SK-MEL-5 (cell line): ENCODE results near the gene GNL3L. TPM values are rescaled to one million over a fixed set of nuclear protein-coding genes. Genes with fewer than 3 reads are reported as not detected.
"Not testable (repeated sequence)": the region's sequence is repeated elsewhere in the genome, so short reads cannot be mapped to it uniquely, and the experiment has no call there.

Experiments
- DNase-seq: peaks from one replicate; pipeline ENCODE4 v3.0.0-alpha.2; 2016; ENCODE audit warnings: low read depth, low spot score
- in situ Hi-C: cut with HindIII; loops from 2 replicates; pipeline ENCODE4 v1.10.0; 2016; ENCODE audit warnings: low sequenced_read_pairs, high pct_unique_total_duplicates, low pct_unique_long_range_greater_than_20kb
- polyA plus RNA-seq, 2 experiments: library from polyadenylated mRNA; depleted of rRNA; stranded (reverse); fragments of >200 nt; gene quantifications; 2 replicates each; pipeline ENCODE4 v1.2.3, GENCODE V29; 2015
- total RNA-seq: library from RNA; depleted of rRNA; stranded (reverse); fragments of >200 nt; shearing (Covaris generic); gene quantifications from 2 replicates; pipeline ENCODE4 v1.2.3, GENCODE V29; 2014; rRNA removed

The GNL3L gene
- 40.9 and 48.6 TPM in 2 replicates for total RNA-seq
- 47.5 and 60.7 TPM in 2 replicates for polyA plus RNA-seq (2015; cell fraction: cytosol; rRNA removed)
- 39.2 and 43.9 TPM in 2 replicates for polyA plus RNA-seq (2015; cell fraction: nucleus; rRNA removed)

GRCh38 chrX:54529552-54530356, at the start of gene GNL3L:
GNL3L (plus strand) TSS chrX:54530219; CDS start chrX:54532567, 2,348 bp downstream.
- in situ Hi-C loops, result no loop called here
- DNase-seq, result peak; percentile 82

GRCh38 chrX:54482839-54483593, 47.0 kb upstream of the GNL3L start:
- in situ Hi-C loops, result no loop called here
- DNase-seq, result peak; percentile 56

DNA sequence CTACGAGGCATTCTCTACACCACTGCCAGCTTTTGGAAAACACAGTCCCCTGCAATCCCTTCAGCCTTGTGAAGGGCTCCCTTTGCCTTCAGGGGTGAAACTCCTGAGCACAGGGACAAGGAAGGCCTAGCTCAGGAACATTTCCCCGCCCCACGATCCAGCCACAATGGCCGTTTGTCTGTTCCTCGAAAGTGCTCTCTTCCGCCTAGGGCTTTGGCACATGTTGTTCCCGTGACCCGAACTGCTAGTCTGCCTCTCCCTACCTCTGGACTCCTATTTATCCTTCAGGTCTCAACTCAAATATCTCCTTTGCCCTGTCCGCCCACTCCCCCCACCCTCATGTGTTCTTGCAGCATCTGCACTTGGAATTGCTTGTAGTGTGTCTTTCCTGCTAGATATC, 46.1 kb upstream of the GNL3L start:
- in situ Hi-C loops, result no loop called here
- DNase-seq, result peak; percentile 93

- DNase-seq, result peak; percentile 46
- in situ Hi-C loops, result no loop called here
Observed at GRCh38 chrX:54484666-54485065, 45.4 kb upstream of the GNL3L start.

- DNase-seq, in situ Hi-C loops: not testable (repeated sequence)
Observed at GRCh38 chrX:54489819-54490218, 40.2 kb upstream of the GNL3L start.

- DNase-seq, result peak; percentile 33
- in situ Hi-C loops, result no loop called here
Observed at GRCh38 chrX:54492340-54492739, 37.7 kb upstream of the GNL3L start.

DNA sequence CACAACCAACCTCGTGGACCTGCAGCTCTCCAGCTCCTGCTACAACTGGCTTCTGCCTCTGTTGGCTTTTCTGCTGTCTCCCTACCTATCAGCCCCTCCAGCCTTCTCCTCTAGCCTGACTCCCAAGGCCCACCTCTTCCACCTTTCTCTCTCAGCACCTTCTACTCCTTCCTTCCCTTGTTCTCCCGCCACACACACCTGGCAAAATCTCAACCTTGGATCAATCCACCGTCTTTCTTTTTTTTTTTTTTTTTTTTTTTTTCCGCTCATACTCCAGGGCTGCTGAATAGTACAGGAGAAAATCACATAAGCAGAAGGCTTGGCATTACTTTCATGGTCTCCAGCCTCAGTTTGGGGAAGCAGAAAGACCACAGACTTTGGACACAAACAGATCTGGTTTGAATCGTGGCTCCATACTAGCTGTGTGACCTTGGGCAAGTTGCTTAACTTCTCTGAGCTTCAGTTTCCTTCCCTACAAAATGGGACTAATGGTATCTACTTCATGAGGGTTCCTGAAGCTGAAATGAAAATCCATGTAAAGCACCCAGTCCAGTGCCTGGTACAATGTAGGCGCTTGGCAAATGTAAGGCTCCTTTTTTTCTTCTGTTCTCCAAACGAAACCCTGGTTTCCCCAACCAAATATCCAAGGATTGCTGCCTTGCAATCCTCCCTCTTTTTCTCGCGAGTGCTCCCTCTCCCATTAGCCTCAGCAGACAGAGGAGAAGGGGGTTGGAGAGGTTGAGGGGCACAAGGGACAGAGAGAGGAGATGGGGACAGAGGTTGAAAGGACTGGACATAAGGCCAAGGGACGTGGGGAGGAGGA, 35.6 kb upstream of the GNL3L start:
- in situ Hi-C loops, result no loop called here
- no peak for DNase-seq

DNA sequence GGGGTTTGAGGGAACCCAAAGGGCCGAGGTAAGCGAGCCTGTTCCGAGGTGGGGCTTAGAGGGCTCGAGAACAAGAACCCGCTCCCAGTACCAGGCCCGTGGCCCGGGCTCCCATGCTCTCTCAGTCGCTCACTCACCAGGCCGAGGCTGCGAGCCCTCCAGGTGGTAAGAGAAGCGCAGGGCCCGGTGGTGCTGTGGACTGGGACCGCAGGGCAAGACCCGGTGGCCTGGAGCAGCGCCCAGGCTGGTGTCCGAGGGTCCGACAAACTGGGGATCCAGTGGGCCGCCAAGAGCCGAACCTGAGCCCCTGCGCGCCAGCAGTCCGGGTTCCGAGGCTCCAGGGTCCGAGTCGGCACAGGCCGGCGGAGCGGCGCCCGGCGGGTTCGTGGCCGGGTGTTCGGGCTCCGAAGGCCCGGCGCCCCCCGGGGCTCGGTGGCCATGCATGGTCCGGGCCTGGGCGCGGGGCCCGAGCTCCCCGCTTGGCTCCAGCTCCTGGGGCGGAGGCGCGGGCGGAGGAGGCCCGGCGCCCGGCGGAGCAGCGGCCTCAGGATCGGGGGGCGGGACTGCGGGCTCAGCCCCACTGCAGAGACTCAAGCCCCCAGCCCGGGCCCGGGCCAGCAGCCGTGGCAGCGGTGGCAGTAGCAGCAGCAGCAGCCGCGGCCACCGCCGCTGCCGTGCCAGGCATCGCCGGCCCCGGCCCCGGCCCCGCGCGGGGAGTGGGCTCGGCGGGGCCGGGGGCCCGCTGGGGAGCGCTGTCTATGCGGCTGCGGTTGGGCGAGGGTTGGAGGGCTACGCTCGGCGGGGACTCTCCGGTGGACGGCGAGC, 34.8 kb upstream of the GNL3L start:
- in situ Hi-C loops, result no loop called here
- DNase-seq, result no peak

- peak; percentile 62 for DNase-seq
- in situ Hi-C loops, result no loop called here
Observed at GRCh38 chrX:54495814-54496516, 34.1 kb upstream of the GNL3L start, which contains the start of gene FGD1. FGD1 (minus strand) TSS chrX:54496234; CDS start chrX:54495432, 802 bp downstream.

- in situ Hi-C loops, result no loop called here
- no peak for DNase-seq
Observed at GRCh38 chrX:54496517-54496852, 33.5 kb upstream of the GNL3L start.

- DNase-seq, result no peak
- in situ Hi-C loops, result no loop called here
Observed at GRCh38 chrX:54496936-54497335, 33.1 kb upstream of the GNL3L start.

DNA sequence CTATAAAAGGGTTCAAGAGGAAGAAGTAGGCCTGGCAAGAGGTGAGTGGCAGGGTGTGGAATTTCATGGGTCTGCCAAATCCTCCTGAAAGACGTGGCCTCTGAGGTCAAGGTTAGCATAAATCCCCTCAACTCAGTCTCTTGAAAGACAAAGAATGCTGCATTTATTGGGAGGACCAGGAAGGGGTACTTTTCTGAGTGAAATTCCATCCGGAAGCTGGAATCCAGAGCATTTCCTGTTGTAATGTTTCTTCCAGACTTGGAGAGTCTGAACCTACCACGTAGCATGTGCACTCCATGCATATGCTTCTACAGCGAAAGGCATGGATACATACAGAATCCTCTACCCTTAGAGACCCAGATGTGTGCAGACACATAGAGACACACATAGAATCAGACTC, 20.6 kb upstream of the GNL3L start:
- no peak for DNase-seq
- in situ Hi-C loops, result no loop called here

DNA sequence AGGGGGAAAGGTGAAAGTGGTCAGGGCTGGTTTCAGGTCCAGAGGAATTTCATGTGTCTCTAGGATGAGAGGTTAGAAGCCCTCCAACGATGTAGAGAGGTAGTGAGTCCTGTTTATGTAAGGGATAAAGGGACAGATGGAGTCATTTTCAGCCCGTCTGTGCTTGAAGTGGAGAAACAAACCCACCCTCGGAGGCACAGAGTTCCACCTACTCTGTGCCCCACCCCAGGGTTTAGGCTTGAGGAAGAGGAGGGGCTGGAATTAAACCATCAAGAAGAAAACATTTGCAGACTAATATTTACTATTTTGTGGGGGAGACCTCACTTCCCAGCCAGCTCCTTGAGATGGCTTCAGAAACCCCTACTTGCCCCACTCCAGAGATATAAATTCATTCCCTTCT, 868 bp upstream of the GNL3L start:
- in situ Hi-C loops, result no loop called here
- no peak for DNase-seq

DNA sequence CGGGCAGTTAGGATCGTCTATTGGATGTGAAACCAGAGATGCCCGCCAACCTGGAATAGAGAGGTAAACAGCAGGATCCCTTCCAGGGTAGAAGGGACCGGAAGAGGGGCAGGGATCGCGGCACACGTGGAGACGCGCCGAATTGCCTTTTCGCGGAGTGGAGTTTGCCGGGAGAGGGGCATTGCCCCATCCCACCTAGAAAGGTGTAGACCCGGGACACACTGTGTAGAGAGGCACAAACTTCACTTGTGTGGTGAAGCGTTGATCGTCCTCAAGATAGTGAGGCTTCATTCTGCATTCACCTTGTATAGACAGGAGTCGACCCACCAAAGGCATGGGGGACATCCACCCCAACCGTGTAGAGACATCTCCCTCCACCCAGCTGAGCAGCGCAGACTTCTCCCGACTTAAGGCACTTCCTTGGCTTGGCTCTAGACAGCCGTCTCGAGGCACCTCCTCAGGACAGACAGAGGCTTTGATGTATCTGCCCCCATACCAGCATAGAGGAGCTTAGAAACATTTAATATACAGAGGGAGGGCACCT, 410 bp downstream of the GNL3L start:
- in situ Hi-C loops, result no loop called here
- no peak for DNase-seq

DNA sequence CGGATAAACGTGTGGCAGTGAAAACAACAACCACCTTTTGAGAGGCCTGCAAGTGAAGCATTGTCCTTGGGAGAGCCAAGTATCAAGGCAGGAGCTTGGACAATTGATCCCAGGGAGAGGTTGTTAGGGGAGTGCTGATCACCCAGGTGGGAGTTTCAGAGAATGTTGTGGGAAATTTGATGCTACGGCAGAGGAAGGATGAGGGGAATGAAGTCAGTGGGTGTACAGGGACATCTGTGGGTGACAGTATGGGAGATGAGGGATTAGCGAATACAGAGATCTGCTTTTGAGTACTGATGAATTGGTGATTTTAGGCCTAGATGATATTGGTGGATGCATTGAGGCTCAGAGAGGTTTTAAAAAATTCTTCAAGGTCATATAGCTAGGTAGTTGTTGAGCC, 4.3 kb downstream of the GNL3L start:
- in situ Hi-C loops, result no loop called here
- DNase-seq, result no peak

DNA sequence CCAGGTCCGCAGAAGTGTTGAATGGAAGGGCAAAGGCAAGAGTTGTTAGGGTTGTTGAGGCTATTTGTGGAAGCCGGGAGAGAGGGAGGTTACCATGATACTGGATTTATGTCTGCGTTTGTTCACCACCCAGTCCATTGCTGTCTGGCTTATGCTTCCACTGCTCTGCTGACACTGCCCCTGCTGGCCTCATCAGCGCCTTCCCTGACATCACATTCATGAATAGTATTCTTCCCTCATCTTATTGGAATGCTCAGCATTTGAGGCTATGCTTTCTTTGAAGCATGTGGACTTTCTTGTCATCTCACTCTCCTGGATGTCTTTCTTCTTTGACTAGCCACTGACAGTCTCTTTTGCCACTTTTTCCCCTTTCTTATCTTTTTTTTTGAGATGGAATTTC, 10.3 kb downstream of the GNL3L start:
- in situ Hi-C loops, result no loop called here
- DNase-seq, result peak; percentile 14
